GM18526 (cell line): ENCODE results near the gene ZSCAN5A.

Source experiments
- POLR2A ChIP-seq: IDR thresholded peaks from 3 replicates; pipeline ENCODE4 v1.6.1; 2011; ENCODE audit not compliant: insufficient read length; ENCODE audit errors: extremely low read depth

The ZSCAN5A gene

GRCh38 chr19:56314381-56315076, at the start of gene ZSCAN5A:
Gene ZSCAN5A, minus strand, starts transcription at chr19:56314839. Its CDS starts 89,793 bp downstream, at chr19:56225046.
- peak; percentile 78 for TF ChIP-seq POLR2A

DNA sequence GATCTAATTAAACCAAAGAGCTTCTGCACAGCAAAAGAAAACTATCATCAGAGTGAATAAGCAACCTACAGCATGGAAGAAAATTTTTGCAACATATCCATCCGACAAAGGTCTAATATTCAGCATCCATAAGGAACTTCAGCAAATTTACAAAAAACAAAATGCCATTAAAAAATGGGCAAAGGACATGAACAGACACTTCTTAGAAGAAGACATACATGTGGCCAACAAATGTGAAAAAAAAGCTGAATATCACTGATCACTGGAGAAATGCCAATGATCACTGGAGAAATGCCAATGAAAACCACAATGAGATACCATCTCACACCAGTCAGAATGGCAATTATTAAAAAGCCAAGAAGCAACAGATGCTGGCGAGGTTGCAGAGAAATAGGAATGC, 46.2 kb upstream of the ZSCAN5A start:
- no peak for TF ChIP-seq POLR2A

- TF ChIP-seq POLR2A, result no peak
These were observed 42.3 kb upstream of the ZSCAN5A start for GRCh38 chr19:56356944-56357343.

DNA sequence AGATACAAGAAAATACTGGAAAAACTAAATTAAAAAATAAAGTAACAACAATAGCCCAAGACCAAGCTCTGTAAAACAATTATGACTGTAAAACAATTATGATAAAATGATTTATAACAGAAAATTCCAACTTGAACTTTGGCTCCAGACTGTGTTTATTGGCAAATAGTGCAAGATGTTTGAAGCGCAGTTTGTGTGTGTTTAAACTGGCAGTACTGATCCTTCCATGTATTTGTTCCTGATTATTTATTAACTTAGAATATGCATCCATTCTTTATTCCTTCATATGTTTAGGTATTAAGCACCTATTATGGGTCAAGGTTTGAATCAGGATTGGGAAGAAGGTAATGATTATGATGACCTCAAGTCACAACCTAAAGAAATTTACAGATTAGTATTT, 40.9 kb upstream of the ZSCAN5A start:
- TF ChIP-seq POLR2A, result no peak

GRCh38 chr19:56351208-56351607, 36.6 kb upstream of the ZSCAN5A start:
- TF ChIP-seq POLR2A, result no peak

DNA sequence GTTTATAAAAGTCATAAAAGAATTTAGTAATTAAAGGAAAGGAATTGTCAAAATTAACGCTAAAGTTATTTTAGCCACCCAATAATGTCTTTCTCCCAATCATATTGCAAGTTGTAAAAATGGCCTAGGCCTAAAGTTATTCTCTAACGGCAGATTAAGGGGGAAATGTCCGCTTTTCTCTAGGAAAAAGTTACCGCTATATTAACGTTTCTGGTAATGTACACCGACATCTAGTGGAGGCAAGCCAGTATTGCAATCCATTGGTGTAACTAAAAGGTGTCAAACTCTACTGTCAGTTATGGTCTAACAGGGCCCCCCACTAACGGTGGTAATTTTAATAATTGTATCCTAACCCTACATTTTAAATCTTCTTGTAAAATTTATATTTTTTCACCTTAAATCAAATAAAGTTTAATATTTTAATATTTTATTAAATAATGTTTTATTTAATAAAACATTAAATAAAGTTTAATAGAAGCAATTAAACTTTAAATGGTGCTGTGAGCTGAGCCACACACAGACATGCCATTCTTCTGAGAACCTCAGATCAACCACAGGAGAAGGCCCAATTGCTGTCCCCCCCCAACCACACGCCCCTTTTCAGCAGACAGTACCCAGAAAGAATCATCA, 35.9 kb upstream of the ZSCAN5A start:
- TF ChIP-seq POLR2A, result no peak

DNA sequence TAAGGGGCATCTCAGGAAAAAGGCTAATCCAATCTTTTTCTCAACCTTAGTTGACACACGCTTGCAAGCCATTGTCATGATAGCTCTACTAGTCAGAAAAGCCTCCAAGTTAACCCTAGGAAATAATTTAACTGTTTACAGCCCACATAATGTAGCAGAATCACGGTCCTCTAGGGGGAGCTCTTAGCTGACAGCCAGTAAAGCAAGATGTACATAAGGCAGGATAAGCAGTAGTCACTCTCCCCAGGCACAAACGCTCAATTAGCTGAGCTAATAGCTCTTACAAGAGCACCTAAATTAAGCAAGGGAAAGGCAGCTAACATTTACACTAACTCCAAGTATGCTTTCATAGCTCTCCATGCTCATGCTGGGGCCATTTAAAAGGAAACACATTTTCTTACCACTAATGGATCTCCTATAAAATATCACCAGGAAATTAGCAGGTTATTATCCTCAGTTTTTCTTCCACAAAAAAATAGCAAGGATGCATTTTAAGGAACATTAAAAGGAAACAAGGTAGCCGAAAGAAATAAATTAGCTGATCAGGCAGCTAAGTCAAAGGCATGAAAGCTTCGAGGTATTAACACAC, 33.7 kb upstream of the ZSCAN5A start:
- TF ChIP-seq POLR2A, result no peak

DNA sequence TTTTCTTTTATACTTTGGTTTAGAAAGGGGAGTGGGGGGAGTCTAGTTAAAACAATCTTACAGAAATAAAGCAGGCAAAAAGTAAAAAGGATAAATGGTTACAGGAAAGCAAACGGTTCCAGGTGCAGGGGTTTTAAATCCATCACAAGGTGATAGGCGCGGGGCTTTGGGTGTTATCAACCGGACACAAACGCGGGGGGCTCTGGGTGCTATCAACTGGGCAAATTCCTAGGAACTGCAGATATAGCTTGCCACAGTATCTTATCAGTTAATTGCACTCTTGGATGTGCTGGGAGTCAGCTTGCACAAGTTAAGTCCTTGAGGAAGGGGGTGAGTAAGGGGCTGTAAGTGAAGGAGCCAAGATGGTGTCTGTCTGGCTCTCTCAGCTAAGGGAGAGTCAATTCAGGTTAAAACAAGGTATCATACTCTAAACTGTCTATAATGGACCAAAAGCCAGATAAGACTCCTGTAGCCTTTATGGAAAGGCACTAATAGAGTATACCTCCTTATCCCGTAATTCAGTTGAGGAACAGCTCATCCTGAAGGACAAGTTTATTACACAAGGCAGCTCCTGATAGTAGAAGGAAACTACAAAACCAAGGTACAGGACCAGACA, 32.6 kb upstream of the ZSCAN5A start:
- no peak for TF ChIP-seq POLR2A

- TF ChIP-seq POLR2A, result no peak
These were observed 27.3 kb upstream of the ZSCAN5A start for GRCh38 chr19:56341948-56342347.

GRCh38 chr19:56333506-56333905, 18.9 kb upstream of the ZSCAN5A start:
- TF ChIP-seq POLR2A, result no peak

- no peak for TF ChIP-seq POLR2A
These were observed 18.1 kb upstream of the ZSCAN5A start for GRCh38 chr19:56332695-56333094.

- no peak for TF ChIP-seq POLR2A
These were observed 9.8 kb upstream of the ZSCAN5A start for GRCh38 chr19:56324436-56324835.

GRCh38 chr19:56321989-56322440, 7.4 kb upstream of the ZSCAN5A start:
- TF ChIP-seq POLR2A, result no peak

DNA sequence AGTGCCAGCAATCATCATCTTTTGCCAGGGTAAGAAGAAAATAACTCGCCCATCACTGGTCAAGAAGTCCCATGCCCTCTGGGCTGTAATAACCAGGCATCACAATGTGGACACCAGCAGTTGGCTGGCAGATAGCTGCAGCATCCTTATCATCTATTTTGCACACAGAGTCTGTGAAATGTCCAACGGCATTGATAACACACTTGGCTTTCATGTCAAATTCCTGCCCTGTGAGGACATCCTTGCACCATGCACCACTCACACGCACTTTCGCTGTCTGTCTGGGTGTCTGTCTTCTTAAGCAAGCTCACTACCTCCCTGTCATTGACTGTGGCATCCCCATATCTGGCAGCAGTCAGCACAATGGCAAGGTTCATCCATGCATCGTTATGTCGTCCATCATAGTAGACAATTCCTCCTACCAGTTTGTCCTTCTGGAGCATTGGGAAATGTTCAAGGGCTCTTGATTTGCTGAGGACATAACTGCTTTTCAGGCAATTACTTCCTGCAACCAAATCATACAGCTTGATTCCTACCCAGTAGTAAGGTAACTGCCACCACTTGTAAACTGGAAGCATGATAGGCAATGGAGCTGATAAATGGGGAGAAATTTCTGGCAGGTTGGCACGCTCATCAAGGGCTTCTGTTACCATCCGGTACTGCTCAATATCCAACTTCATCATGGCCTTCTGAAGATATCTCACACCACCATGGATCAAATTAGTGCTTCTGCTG, 6.8 kb upstream of the ZSCAN5A start:
- no peak for TF ChIP-seq POLR2A

DNA sequence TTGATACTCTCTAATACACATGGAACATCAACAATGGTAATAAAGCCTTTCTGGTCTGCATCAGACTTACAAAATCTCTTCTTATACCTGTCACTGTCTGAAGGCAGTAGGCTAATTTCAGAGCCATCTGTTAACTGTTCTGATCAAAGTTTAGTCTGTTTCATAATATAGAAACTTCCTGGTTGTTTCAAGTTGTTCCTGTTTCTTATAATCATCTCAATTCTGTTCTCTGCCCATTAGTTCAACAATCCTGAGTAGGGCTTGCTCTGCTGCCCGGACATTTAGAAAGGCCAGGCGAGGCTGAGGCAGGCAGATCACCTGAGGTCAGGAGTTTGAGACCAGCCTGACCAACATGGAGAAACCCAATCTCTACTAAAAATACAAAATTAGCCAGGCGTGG, 5.4 kb upstream of the ZSCAN5A start:
- no peak for TF ChIP-seq POLR2A
